K562 (cell line): ENCODE results near the gene RNF181. TPM values are rescaled to one million over a fixed set of nuclear protein-coding genes. Genes with fewer than 3 reads are reported as not detected.

Source experiments
- ARNT ChIP-seq, 2 experiments: fragments of 450-650 bp; IDR thresholded peaks; 2 replicates each; pipeline ENCODE4 v1.6.1; 2016; ENCODE audit warnings: mild to moderate bottlenecking in 1 of 2
- BRD9 ChIP-seq: fragments of 450-650 bp; IDR thresholded peaks from 2 replicates; pipeline ENCODE4 v1.6.1; 2018; ENCODE audit warnings: low read depth; ENCODE audit not compliant: partially characterized antibody
- EP300 ChIP-seq: IDR thresholded peaks from 2 replicates; pipeline ENCODE4 v1.6.1; 2012; ENCODE audit warnings: low read length, improper control_type of control experiment
- FOXM1 ChIP-seq, 2 experiments: fragments of 450-650 bp in 1 of 2; sonication (generic) in 1 of 2; formaldehyde crosslinking in 1 of 2; IDR thresholded peaks; 2 replicates each; pipeline versions ENCODE4 v1.6.1 to v1.9.0; 2017 to 2022; ENCODE audit warnings: low read depth in 2 of 2, mild to moderate bottlenecking in 2 of 2, missing genetic modification reagents in 1 of 2, moderate library complexity in 1 of 2
- FOXP1 ChIP-seq: sonication (generic); formaldehyde crosslinking; IDR thresholded peaks from 2 replicates; pipeline ENCODE4 v1.8.0; 2022; ENCODE audit warnings: mild to moderate bottlenecking, missing genetic modification reagents
- HDAC3 ChIP-seq: fragments of 450-650 bp; IDR thresholded peaks from 2 replicates; pipeline ENCODE4 v1.6.1; 2018; ENCODE audit warnings: borderline replicate concordance, mild to moderate bottlenecking, moderate library complexity; ENCODE audit not compliant: partially characterized antibody
- L3MBTL2 ChIP-seq: fragments of 450-650 bp; IDR thresholded peaks from 2 replicates; pipeline ENCODE4 v1.6.1; 2016; ENCODE audit warnings: mild to moderate bottlenecking, moderate library complexity
- MCM3 ChIP-seq: fragments of 450-650 bp; IDR thresholded peaks from 2 replicates; pipeline ENCODE4 v1.6.1; 2016
- MECOM ChIP-seq: fragments of 250-450 bp; sonication (Bioruptor Pico); IDR thresholded peaks from 2 replicates; pipeline ENCODE4 v1.8.0; 2022; ENCODE audit warnings: inconsistent platforms
- MNT ChIP-seq, 2 experiments: fragments of 450-650 bp; conservative IDR thresholded peaks; 2 replicates each; pipeline ENCODE4 v1.6.1; 2017; ENCODE audit warnings: mild to moderate bottlenecking in 2 of 2, moderate library complexity in 2 of 2
- NFATC3 ChIP-seq: fragments of 450-650 bp; IDR thresholded peaks from 2 replicates; pipeline ENCODE4 v1.6.1; 2017; ENCODE audit warnings: mild to moderate bottlenecking
- SAP30 ChIP-seq: fragments of 200-600 bp; sonication (generic); IDR thresholded peaks from 2 replicates; pipeline ENCODE4 v1.6.1; 2012; ENCODE audit warnings: borderline replicate concordance, low read depth, mild to moderate bottlenecking, moderate library complexity, low read length, control low read depth, inconsistent platforms; ENCODE audit not compliant: insufficient read depth, poor library complexity, severe bottlenecking
- SMARCC2 ChIP-seq: fragments of 450-650 bp; IDR thresholded peaks from 2 replicates; pipeline ENCODE4 v1.6.1; 2017; ENCODE audit warnings: antibody characterized with exemption, moderate library complexity, mild to moderate bottlenecking, low read depth
- SPI1 ChIP-seq: IDR thresholded peaks from 2 replicates; pipeline ENCODE4 v1.6.1; 2011; ENCODE audit warnings: low read depth, low read length, control low read depth, borderline replicate concordance
- UBTF ChIP-seq, 2 experiments: IDR thresholded peaks; 2 replicates each; pipeline ENCODE4 v1.6.1; 2012; ENCODE audit warnings: improper control_type of control experiment in 2 of 2, low read depth in 2 of 2, low read length in 2 of 2, borderline replicate concordance in 1 of 2
- ZNF197 ChIP-seq: fragments of 200-800 bp; sonication (Bioruptor generic); IDR thresholded peaks from 2 replicates; pipeline ENCODE4 v1.6.1; 2016; ENCODE audit warnings: low read depth, missing genetic modification characterization, missing compliant biosample characterization
- ZNF24 ChIP-seq: fragments of 450-650 bp; IDR thresholded peaks from 2 replicates; pipeline ENCODE4 v1.6.1; 2016
- ZNF696 ChIP-seq: fragments of 250-450 bp; sonication (Bioruptor Pico); conservative IDR thresholded peaks from 2 replicates; pipeline ENCODE4 v1.4.0; 2020; ENCODE audit warnings: mild to moderate bottlenecking, moderate library complexity
- ZNF830 ChIP-seq: fragments of 250-450 bp; sonication (Bioruptor Pico); IDR thresholded peaks from 2 replicates; pipeline ENCODE4 v1.5.0; 2021; ENCODE audit warnings: mild to moderate bottlenecking
- polyA plus RNA-seq, 8 experiments: library from polyadenylated mRNA; depleted of rRNA in 4 of 8; stranded (reverse) in 5 of 8; unstranded in 3 of 8; fragments of >200 nt; fragmentation: Nextera tagmentation in 2 of 8; fragmentation: Illumina TruSeq in 1 of 8; extraction: Ambion mirVana in 2 of 8; extraction: Trizol in 1 of 8; gene quantifications; 2 replicates each; pipeline versions ENCODE4 v1.2.1 to v1.2.3, GENCODE V29; 2011 to 2014; ENCODE audit warnings: inconsistent platforms in 1 of 8, missing spikeins in 1 of 8
- total RNA-seq, 7 experiments: library from RNA; depleted of rRNA in 6 of 7; stranded (reverse); fragments of >200 nt in 6 of 7; fragmentation: Illumina TruSeq in 2 of 7; extraction: Trizol in 2 of 7; gene quantifications; 2 replicates each; pipeline versions ENCODE4 v1.2.1 to v1.2.3, GENCODE V29; 2011 to 2021; ENCODE audit warnings: low replicate concordance in 1 of 7
- TF ChIP-seq, protein P1 (sequence below): sonication (generic); IDR thresholded peaks from 2 replicates; pipeline ENCODE4 v1.6.1; 2016
- TF ChIP-seq, protein P2 (sequence below): fragments of 450-650 bp; conservative IDR thresholded peaks from 2 replicates; pipeline ENCODE4 v1.6.1; 2016; ENCODE audit warnings: missing genetic modification characterization, low read depth, mild to moderate bottlenecking, control low read depth, missing compliant biosample characterization

Gene RNF181
- total and polyA plus RNA-seq, 9 of the 15 experiments (the other 6 are each of a cell fraction or from before 2014, with no cell fraction given): 139 to 492 (median 253) TPM

DNA sequence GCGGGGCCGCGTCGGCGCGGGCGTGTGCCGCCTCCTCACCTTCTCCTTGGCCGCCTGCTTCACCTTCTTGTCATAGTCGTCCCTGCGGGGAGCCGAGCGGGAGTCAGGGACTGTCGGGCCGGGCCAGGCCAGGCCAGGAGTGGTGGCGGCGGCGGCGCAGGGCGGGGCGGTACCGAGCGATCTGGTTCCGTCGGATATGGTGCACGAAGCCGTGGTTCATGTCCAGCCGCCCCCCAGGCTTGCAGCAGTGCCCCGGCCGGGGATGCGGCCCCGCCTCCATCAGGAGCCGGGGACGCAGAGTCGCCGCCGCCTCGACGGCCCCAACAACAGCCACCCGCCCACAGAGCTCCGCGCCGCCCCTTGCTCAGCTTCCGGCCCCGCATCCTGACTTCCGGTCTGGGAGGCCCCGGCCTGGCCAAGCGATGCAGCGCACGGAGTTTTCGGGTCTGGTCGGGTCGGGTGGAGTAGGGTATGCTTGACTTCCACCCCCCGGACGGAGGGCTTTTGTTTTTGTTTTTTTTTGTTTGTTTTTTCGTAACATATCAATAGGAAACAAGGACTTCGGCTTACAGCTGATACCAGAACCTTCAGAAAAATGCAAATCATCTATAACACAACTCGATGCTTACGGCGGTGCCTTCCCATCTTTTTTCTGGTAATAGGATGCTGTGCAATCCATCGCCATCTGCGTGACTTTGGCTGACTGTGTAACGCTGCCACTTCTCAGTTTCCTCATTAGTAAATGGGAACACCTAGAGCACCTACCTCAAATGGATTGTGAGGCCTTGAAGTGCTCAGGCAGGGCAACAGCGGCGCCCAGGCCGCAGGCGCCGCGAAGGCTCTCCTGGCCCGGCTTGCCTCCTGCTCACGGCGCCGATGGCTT is 16.4 kb downstream of the RNF181 start, which contains the start of gene C2orf68 (continued):
- TF ChIP-seq UBTF (IDR thresholded peaks at IDR 0.05; ENCODE audit: borderline replicate concordance in 1 of 2, low read depth in 2 of 2, low read length in 2 of 2) (peak in 1 of 2 experiments; percentile 22; a peak in 1 of 4 replicates), ZNF24 (no peak), ZNF197 (0 out of 2 replicates have a peak, but pooled peaks have one; percentile 48), ARNT (IDR thresholded peaks at IDR 0.05) (no peak), MCM3 (no peak), FOXM1 (IDR thresholded peaks at IDR 0.05; ENCODE audit: low read depth) (no peak), FOXM1 (CRISPR knock-in tag; IDR thresholded peaks at IDR 0.05; ENCODE audit: low read depth) (no peak), FOXP1 (CRISPR knock-in tag) (no peak), ZNF696 (CRISPR knock-in tag) (no peak), EP300 (0 out of 2 replicates have a peak, but pooled peaks have one; percentile 12), NFATC3 (0 out of 2 replicates have a peak, but pooled peaks have one; percentile 56), HDAC3 (no peak), BRD9 (peak; percentile 97), MECOM (no peak), L3MBTL2 (peak; percentile 89), SAP30 (peak; percentile 30), SPI1 (no peak), MNT (conservative IDR thresholded peaks at IDR 0.05) (peak; percentile 60 to 75), ZNF830 (CRISPR knock-in tag) (no peak), SMARCC2 (0 out of 2 replicates have a peak, but pooled peaks have one; percentile 17)
- TF ChIP-seq, protein P1, sequence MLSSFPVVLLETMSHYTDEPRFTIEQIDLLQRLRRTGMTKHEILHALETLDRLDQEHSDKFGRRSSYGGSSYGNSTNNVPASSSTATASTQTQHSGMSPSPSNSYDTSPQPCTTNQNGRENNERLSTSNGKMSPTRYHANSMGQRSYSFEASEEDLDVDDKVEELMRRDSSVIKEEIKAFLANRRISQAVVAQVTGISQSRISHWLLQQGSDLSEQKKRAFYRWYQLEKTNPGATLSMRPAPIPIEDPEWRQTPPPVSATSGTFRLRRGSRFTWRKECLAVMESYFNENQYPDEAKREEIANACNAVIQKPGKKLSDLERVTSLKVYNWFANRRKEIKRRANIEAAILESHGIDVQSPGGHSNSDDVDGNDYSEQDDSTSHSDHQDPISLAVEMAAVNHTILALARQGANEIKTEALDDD: no peak
- TF ChIP-seq, protein P2, sequence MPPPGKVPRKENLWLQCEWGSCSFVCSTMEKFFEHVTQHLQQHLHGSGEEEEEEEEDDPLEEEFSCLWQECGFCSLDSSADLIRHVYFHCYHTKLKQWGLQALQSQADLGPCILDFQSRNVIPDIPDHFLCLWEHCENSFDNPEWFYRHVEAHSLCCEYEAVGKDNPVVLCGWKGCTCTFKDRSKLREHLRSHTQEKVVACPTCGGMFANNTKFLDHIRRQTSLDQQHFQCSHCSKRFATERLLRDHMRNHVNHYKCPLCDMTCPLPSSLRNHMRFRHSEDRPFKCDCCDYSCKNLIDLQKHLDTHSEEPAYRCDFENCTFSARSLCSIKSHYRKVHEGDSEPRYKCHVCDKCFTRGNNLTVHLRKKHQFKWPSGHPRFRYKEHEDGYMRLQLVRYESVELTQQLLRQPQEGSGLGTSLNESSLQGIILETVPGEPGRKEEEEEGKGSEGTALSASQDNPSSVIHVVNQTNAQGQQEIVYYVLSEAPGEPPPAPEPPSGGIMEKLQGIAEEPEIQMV (tag): no peak
